ENCODE results near the gene STAT3.

Gene STAT3

DNA sequence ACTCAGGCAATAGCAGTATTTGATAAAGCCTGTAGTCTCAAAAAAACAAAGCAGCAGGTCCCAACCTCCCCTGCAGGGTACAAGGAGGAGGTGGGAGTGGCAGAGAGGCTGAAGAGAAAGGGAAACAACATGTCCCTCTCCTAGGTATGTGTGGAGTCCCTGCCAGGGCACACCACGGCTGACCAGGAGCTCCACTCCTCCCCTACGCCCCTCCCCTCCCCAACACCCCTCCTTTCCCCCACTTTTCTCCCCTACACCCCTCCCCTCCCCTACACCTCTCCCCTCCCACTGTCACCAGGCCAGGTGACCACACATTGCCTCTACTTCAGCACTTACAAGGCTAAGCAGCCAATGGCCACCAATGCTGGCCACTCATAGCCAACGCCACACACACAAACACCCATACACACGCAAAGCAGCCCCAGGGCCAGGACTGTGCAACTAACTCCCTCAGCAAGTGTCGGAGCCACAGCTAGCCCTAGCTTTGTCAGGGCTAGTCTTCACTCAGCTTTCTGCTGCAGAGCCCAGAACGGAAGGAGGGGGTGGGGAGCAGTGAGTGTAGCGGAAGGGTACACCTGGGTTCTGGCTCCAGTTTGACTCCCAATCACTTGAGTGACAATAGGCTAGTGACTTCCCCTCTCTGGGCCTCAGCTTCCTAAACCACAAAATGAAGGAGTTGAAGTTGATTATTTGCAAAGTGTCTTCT, 26.6 kb upstream of the STAT3 start:
- TF ChIP-seq, protein P1, sequence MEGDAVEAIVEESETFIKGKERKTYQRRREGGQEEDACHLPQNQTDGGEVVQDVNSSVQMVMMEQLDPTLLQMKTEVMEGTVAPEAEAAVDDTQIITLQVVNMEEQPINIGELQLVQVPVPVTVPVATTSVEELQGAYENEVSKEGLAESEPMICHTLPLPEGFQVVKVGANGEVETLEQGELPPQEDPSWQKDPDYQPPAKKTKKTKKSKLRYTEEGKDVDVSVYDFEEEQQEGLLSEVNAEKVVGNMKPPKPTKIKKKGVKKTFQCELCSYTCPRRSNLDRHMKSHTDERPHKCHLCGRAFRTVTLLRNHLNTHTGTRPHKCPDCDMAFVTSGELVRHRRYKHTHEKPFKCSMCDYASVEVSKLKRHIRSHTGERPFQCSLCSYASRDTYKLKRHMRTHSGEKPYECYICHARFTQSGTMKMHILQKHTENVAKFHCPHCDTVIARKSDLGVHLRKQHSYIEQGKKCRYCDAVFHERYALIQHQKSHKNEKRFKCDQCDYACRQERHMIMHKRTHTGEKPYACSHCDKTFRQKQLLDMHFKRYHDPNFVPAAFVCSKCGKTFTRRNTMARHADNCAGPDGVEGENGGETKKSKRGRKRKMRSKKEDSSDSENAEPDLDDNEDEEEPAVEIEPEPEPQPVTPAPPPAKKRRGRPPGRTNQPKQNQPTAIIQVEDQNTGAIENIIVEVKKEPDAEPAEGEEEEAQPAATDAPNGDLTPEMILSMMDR (IDR thresholded peaks at IDR 0.05; ENCODE audit: insufficient read depth, low read depth, low read length, missing control alignments) = no peak
- no peak overlapping the region for H3K4me3 ChIP-seq (ENCODE audit: low read depth, low read length)
- peak; percentile 49 for DNase-seq (ENCODE audit: low read depth)

DNA sequence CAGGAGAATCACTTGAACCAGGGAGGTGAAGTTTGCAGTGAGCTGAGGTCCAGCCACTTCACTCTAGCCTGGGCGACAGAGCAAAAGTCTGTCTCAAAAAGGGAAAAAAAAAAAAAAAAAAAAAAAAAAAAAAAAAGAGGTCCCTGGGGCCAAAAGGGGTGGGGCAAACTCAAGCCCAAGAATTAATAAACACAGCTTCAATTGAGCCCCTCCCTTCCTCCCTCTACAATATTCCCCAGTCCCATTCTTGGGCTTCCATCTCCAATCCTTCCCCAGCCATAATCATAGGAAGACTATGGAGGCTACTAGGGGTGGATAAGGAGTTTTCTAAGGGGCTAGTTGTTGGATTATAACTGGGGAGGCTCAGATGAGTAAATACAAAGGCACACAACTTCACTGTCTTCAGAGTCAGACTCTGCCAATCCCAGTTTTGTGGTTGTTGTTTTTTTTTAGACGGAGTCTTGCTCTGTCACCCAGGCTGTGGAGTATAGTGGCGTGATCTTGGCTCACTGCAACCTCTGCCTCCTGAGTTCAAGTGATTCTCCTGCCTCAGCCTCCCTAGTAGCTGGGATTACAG, 25.3 kb upstream of the STAT3 start:
- H3K4me3 ChIP-seq (ENCODE audit: low read depth, low read length) = no peak overlapping the region
- TF ChIP-seq, protein P1 (IDR thresholded peaks at IDR 0.05; ENCODE audit: insufficient read depth, low read depth, low read length, missing control alignments) = no peak
- DNase-seq (ENCODE audit: low read depth) = no peak

DNA sequence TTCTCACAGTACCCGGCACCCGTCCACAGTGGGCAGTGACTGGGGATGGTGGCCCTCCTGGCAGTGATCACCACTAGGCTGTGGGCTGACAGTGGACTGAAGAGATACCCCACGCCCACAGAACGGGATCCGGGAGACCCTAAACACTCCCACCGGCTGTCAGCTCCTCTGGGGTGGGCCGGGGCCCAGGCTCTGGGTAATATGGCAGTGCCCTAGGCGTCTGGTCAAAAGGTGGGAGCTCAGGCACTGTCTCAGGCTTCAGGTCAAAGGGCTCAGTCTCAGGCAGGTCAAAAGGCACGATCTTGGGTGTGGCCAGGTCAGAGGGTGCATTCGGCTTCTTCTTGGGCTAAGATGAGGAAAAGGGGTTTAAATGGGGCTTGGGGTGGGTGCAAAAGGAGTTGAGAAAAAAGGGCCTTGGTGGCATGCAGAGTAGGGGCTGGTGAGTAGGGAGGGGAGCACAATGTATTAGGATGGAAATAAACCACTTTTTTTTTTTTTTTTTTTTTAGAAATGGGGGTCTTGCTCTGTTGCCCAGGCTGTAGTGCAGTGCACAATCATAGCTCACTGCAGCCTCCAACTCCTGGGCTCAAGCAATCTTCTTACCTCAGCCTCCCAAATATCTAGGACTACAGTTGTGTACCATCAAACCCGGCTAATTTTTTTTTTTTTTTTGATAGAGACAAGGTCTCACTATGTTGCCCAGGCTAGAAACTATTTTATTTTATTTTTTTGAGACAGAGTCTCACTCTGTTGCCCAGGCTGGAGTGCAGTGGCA, 23.9 kb upstream of the STAT3 start:
- H3K4me3 ChIP-seq (ENCODE audit: low read depth, low read length) = no peak overlapping the region
- TF ChIP-seq, protein P1 (IDR thresholded peaks at IDR 0.05; ENCODE audit: insufficient read depth, low read depth, low read length, missing control alignments) = no peak
- DNase-seq (ENCODE audit: low read depth) = no peak

DNA sequence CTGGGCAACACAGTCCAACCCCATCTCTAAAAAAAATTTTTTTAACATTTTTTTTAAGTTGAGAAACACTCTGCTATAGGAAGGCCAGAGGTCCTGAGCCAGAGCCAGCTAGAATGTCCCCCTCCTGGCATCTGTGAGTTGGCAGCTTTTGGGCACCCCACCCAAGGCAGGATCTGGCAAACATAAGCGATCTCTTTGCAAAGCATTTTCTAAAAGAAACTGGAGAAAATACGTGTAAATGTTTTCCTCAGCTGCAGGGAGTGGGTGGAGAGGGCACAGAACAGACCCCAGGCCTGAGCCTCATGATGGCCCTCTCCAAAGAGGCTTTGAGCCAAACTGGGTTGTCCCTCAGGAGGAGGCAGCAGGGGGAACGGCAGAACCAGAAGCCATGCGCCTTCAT, 23.1 kb upstream of the STAT3 start:
- DNase-seq (ENCODE audit: low read depth) = no peak
- TF ChIP-seq, protein P1 (IDR thresholded peaks at IDR 0.05; ENCODE audit: insufficient read depth, low read depth, low read length, missing control alignments) = no peak
- H3K4me3 ChIP-seq (ENCODE audit: low read depth, low read length) = no peak overlapping the region

DNA sequence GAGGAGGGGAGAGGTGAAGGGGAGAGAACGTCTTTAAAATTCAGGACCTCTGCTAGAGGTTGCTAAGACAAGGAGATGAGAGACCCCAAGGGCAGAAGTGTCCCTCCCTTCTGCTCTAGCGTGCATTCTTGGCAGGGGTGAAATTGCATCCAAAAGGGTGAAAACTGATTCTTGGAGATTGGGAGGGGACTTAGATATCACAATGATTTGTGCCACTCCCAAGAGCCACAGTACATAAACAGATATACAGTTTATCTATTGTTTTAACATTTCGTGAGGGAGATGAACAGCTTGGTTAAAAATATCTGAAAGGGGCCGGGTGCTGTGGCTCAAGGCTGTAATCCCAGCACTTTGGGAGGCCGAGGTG, 22.1 kb upstream of the STAT3 start:
- DNase-seq (ENCODE audit: low read depth) = no peak
- H3K4me3 ChIP-seq (ENCODE audit: low read depth, low read length) = no peak overlapping the region
- TF ChIP-seq, protein P1 (IDR thresholded peaks at IDR 0.05; ENCODE audit: insufficient read depth, low read depth, low read length, missing control alignments) = no peak

DNA sequence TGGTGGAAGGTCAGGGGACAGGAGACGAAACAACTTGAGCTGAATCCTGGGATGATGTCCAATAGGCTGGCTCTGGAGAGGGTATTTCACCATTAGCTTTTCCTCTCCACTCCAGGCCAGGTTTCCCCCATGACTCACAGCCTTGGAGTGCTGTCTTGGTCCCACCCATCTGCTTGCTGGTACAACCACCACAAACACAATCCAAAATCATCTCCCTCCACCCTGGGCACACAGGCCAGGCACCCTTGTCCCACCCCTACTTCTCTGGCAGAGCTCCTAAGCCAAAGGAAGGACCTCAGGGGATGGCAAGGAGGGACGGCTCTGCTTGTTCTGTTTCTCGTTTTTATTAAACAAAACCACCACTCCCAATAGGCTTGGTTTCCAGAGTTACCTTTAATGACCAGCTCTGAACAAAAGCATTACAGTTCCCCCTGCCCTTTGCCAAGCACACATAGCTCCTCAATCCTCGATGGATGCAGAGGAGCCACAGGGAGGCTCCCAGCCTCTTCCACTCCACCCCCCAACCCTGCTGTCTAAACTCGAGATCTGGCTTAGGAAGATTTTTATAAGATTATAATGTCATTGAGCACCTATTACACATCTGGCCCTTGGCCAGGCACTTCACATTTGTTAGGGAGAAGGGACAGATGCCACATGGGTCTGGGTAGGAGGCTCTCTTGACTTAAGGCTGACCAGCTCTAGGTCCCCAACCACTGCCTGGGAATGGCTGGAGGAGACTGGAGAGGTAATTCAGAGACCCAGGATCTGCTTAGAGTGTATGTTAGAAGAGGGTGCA, 21.5 kb upstream of the STAT3 start:
- H3K4me3 ChIP-seq (ENCODE audit: low read depth, low read length) = no peak overlapping the region
- TF ChIP-seq, protein P1 (IDR thresholded peaks at IDR 0.05; ENCODE audit: insufficient read depth, low read depth, low read length, missing control alignments) = no peak
- DNase-seq (ENCODE audit: low read depth) = no peak
